Smooth muscle cell (in vitro differentiated cells): ENCODE measurements around the gene OR4C6. TPM values are rescaled to one million over a fixed set of nuclear protein-coding genes. Genes with fewer than 3 reads are reported as not detected.

Source experiments
- DNase-seq: peaks from one replicate; lab custom pipeline; 2025; ENCODE audit not compliant: unreplicated experiment; lab: John Stamatoyannopoulos, UW
- H2AFZ ChIP-seq: fragments of 200-600 bp; sonication (generic); 2 replicates; pipeline ENCODE4 v1.6.0; 2016; ENCODE audit warnings: antibody characterized with exemption, low read depth, mild to moderate bottlenecking
- H3F3A ChIP-seq: fragments of 200-600 bp; sonication (generic); 2 replicates; pipeline ENCODE4 v1.6.0; 2017; ENCODE audit warnings: antibody characterized with exemption, low read depth
- H3K27ac ChIP-seq: fragments of 200-600 bp; sonication (generic); 2 replicates; pipeline ENCODE4 v1.5.1; 2016; ENCODE audit warnings: low read depth, mild to moderate bottlenecking
- H3K27me3 ChIP-seq: fragments of 200-600 bp; sonication (generic); 2 replicates; pipeline ENCODE4 v1.6.1; 2016; ENCODE audit warnings: low read depth, mild to moderate bottlenecking
- H3K36me3 ChIP-seq: fragments of 200-600 bp; sonication (generic); 2 replicates; pipeline ENCODE4 v1.5.1; 2016; ENCODE audit warnings: low read depth
- H3K4me1 ChIP-seq: fragments of 200-600 bp; sonication (generic); 2 replicates; pipeline ENCODE4 v1.5.1; 2016; ENCODE audit warnings: low read depth
- H3K4me2 ChIP-seq: fragments of 200-600 bp; sonication (generic); 2 replicates; pipeline ENCODE4 v1.6.0; 2016; ENCODE audit warnings: mild to moderate bottlenecking
- H3K4me3 ChIP-seq: fragments of 200-600 bp; sonication (generic); 2 replicates; pipeline ENCODE4 v1.5.1; 2016; ENCODE audit warnings: mild to moderate bottlenecking
- H3K79me2 ChIP-seq: fragments of 200-600 bp; sonication (generic); 2 replicates; pipeline ENCODE4 v1.6.0; 2016; ENCODE audit warnings: low read depth, mild to moderate bottlenecking
- H3K9ac ChIP-seq: fragments of 200-600 bp; sonication (generic); 2 replicates; pipeline ENCODE4 v1.6.0; 2016; ENCODE audit warnings: low read depth
- H3K9me3 ChIP-seq: fragments of 200-600 bp; sonication (generic); replicated peaks from 2 replicates; pipeline ENCODE4 v1.5.1; 2016; ENCODE audit warnings: low read depth
- H4K20me1 ChIP-seq: fragments of 200-600 bp; sonication (generic); 2 replicates; pipeline ENCODE4 v1.6.0; 2016; ENCODE audit warnings: low read depth
- CTCF ChIP-seq: fragments of 200-600 bp; sonication (generic); IDR thresholded peaks from 2 replicates; pipeline ENCODE4 v1.5.1; 2017; ENCODE audit warnings: borderline replicate concordance, mild to moderate bottlenecking, antibody characterized with exemption; ENCODE audit not compliant: insufficient read depth, poor library complexity, severe bottlenecking
- WGBS: methylation state at CpG from one replicate; pipeline ENCODE4 v1.1.7; 2016; ENCODE audit warnings: low lambda C conversion rate; 5-methylcytosine and 5-hydroxymethylcytosine counted together
- polyA plus RNA-seq: library from polyadenylated mRNA; unstranded; fragments of >200 nt; fragmentation: Nextera tagmentation; extraction: Ambion mirVana; gene quantifications from 2 replicates; pipeline ENCODE4 v1.2.1, GENCODE V29; 2016
- total RNA-seq: library from RNA; depleted of rRNA; stranded (reverse); fragments of >200 nt; gene quantifications from 2 replicates; pipeline ENCODE4 v1.2.3, GENCODE V29; 2014

OR4C6 gene
- total and polyA plus RNA-seq, 2 experiments from 2014 or later = not detected

- no peaks in the 10 kb centered on the region for H3K4me1 ChIP-seq
- H3K27me3 ChIP-seq = no peaks in the 10 kb centered on the region
- no peak overlapping the region for H3K27ac ChIP-seq
- no peak overlapping the region for H3K4me2 ChIP-seq
- no peak overlapping the region for H3K4me3 ChIP-seq
- peak; percentile 37 for TF ChIP-seq CTCF
- H3K9me3 ChIP-seq = peaks cover 4% of the 10 kb centered on the region
- H3F3A ChIP-seq = no peaks in the 10 kb centered on the region
- H3K9ac ChIP-seq = no peak overlapping the region
- H3K79me2 ChIP-seq = no peaks in the 10 kb centered on the region
- H3K36me3 ChIP-seq = no peaks in the 10 kb centered on the region
- H4K20me1 ChIP-seq = no peaks in the 10 kb centered on the region
- DNase-seq = no peak
- no peak overlapping the region for H2AFZ ChIP-seq
Measured at GRCh38 chr11:55707029-55707428, 45.0 kb downstream of the OR4C6 start.

GRCh38 chr11:55714982-55715888 is 53.2 kb downstream of the OR4C6 start:
- H3K79me2 ChIP-seq = no peaks in the 10 kb centered on the region
- H4K20me1 ChIP-seq = no peaks in the 10 kb centered on the region
- H3K27me3 ChIP-seq = no peaks in the 10 kb centered on the region
- H3K4me1 ChIP-seq = no peaks in the 10 kb centered on the region
- H3F3A ChIP-seq = no peaks in the 10 kb centered on the region
- no peak overlapping the region for H3K4me2 ChIP-seq
- no peak overlapping the region for H3K27ac ChIP-seq
- no peak overlapping the region for H3K9ac ChIP-seq
- peaks cover 3% of the 10 kb centered on the region for H3K9me3 ChIP-seq
- H3K4me3 ChIP-seq = no peak overlapping the region
- 35% methylated on average over 10 of the region's 10 CpGs for WGBS
- no peak overlapping the region for H2AFZ ChIP-seq
- no peak for TF ChIP-seq CTCF
- H3K36me3 ChIP-seq = no peaks in the 10 kb centered on the region
- no peak for DNase-seq

Other genes with a start within 250 kb of the OR4C6 start
- not detected in 2 replicates for gene OR4C15, start 107.7 kb upstream of the OR4C6 start, total RNA-seq
- gene OR4C15, start 107.7 kb upstream of the OR4C6 start, polyA plus RNA-seq = not detected in 2 replicates
- gene OR4C16, start 90.1 kb upstream of the OR4C6 start, total RNA-seq = not detected in 2 replicates
- not detected in 2 replicates for gene OR4C16, start 90.1 kb upstream of the OR4C6 start, polyA plus RNA-seq
- not detected in 2 replicates for gene OR4C11, start 54.6 kb upstream of the OR4C6 start, total RNA-seq
- gene OR4C11, start 54.6 kb upstream of the OR4C6 start, polyA plus RNA-seq = not detected in 2 replicates
- not detected in 2 replicates for gene OR4P4, start 27.1 kb upstream of the OR4C6 start, total RNA-seq
- not detected in 2 replicates for gene OR4P4, start 27.1 kb upstream of the OR4C6 start, polyA plus RNA-seq
- not detected in 2 replicates for gene OR4S2, start 13.9 kb upstream of the OR4C6 start, total RNA-seq
- not detected in 2 replicates for gene OR4S2, start 13.9 kb upstream of the OR4C6 start, polyA plus RNA-seq
- not detected in 2 replicates for gene OR5D13, start 111.2 kb downstream of the OR4C6 start, total RNA-seq
- gene OR5D13, start 111.2 kb downstream of the OR4C6 start, polyA plus RNA-seq = not detected in 2 replicates
- gene OR5D14, start 133.4 kb downstream of the OR4C6 start, total RNA-seq = not detected in 2 replicates
- not detected in 2 replicates for gene OR5D14, start 133.4 kb downstream of the OR4C6 start, polyA plus RNA-seq
- gene OR5L1, start 149.2 kb downstream of the OR4C6 start, total RNA-seq = not detected in 2 replicates
- gene OR5L1, start 149.2 kb downstream of the OR4C6 start, polyA plus RNA-seq = not detected in 2 replicates
- not detected in 2 replicates for gene OR5D18, start 157.4 kb downstream of the OR4C6 start, total RNA-seq
- not detected in 2 replicates for gene OR5D18, start 157.4 kb downstream of the OR4C6 start, polyA plus RNA-seq
- not detected in 2 replicates for gene OR5L2, start 165.0 kb downstream of the OR4C6 start, total RNA-seq
- not detected in 2 replicates for gene OR5L2, start 165.0 kb downstream of the OR4C6 start, polyA plus RNA-seq
- not detected in 2 replicates for gene OR5D16, start 176.6 kb downstream of the OR4C6 start, total RNA-seq
- not detected in 2 replicates for gene OR5D16, start 176.6 kb downstream of the OR4C6 start, polyA plus RNA-seq
- not detected in 2 replicates for gene TRIM51, start 221.1 kb downstream of the OR4C6 start, total RNA-seq
- gene TRIM51, start 221.1 kb downstream of the OR4C6 start, polyA plus RNA-seq = not detected in 2 replicates